K562 (cell line): ENCODE data around the gene CPE. TPM values are rescaled to one million over a fixed set of nuclear protein-coding genes. Genes with fewer than 3 reads are reported as not detected.

Experiments
- ATAC-seq: fragments of 200-7000 bp; cut with Tn5 transposase; 3 replicates; pipeline ENCODE4 v1.9.1; 2020; ENCODE audit warnings: moderate library complexity
- BruUV-seq: library from RNA; stranded (reverse); fragments of 400-500 nt; replicated peaks from 2 replicates; lab custom pipeline; 2021; lab: Mats Ljungman, UMichigan
- CTCF ChIA-PET: fragments of 300-600 bp; formaldehyde crosslinking; extraction: SDS; loops from one replicate; lab custom pipeline; 2021; ENCODE audit warnings: low intra/inter-chr PET ratio; lab: Yijun Ruan, JAX
- POLR2A ChIA-PET: fragments of 300-600, 350-650 bp; sonication (Branson Sonifier 250); formaldehyde crosslinking; extraction: SDS; loops from one replicate; lab custom pipeline; 2021; ENCODE audit warnings: antibody characterized with exemption, inconsistent platforms; lab: Yijun Ruan, JAX
- DNase-seq, 4 experiments: peaks; one replicate each; pipeline versions ENCODE4 v3.0.0 to v3.0.0-alpha.2; 2011 to 2018; ENCODE audit warnings: low spot score in 3 of 4, mixed read lengths in 3 of 4; ENCODE audit errors: extremely low read depth in 1 of 4
- FAIRE-seq: peaks from 2 replicates; lab custom pipeline; 2011; peaks lifted over from hg19 to GRCh38; lab: Jason Lieb, UNC
- H2AFZ ChIP-seq: 2 replicates; pipeline ENCODE4 v1.6.0; 2011; ENCODE audit warnings: low read depth, low read length, control low read depth, inconsistent platforms
- H3K27ac ChIP-seq: fragments of 200-600 bp; 3 replicates; pipeline ENCODE4 v1.8.0; 2011; ENCODE audit warnings: low read depth, mild to moderate bottlenecking, control low read depth, inconsistent platforms, low read length, moderate library complexity, mixed read lengths; ENCODE audit errors: extremely low read depth
- H3K27me3 ChIP-seq, 2 experiments: fragments of 300-600 bp in 1 of 2; 2 replicates in 1 of 2; 3 replicates in 1 of 2; pipeline versions ENCODE4 v1.6.0 to v1.8.0; 2011; ENCODE audit warnings: inconsistent platforms in 2 of 2, low read length in 2 of 2, mild to moderate bottlenecking in 1 of 2, mixed read lengths in 1 of 2, moderate library complexity in 1 of 2; ENCODE audit not compliant: control insufficient read depth in 2 of 2, insufficient read depth in 2 of 2
- H3K36me3 ChIP-seq: fragments of 300-600 bp; 3 replicates; pipeline ENCODE4 v1.8.0; 2011; ENCODE audit warnings: mild to moderate bottlenecking, low read length, inconsistent platforms; ENCODE audit not compliant: control insufficient read depth, insufficient read depth
- H3K4me1 ChIP-seq, 2 experiments: fragments of 200-600 bp in 1 of 2; replicated peaks in 1 of 2; 2 replicates in 1 of 2; 3 replicates in 1 of 2; pipeline versions ENCODE4 v1.5.1 to v1.8.0; 2011; ENCODE audit warnings: inconsistent platforms in 2 of 2, low read length in 2 of 2, mild to moderate bottlenecking in 1 of 2, mixed read lengths in 1 of 2, moderate library complexity in 1 of 2; ENCODE audit not compliant: control insufficient read depth in 2 of 2, insufficient read depth in 2 of 2
- H3K4me2 ChIP-seq: 2 replicates; pipeline ENCODE4 v1.6.1; 2011; ENCODE audit warnings: low read length, control low read depth, inconsistent platforms, mixed read lengths; ENCODE audit not compliant: insufficient read depth
- H3K4me3 ChIP-seq: fragments of 200-600 bp; sonication (generic), shearing (Covaris generic); 2 replicates; pipeline ENCODE4 v1.5.1; 2016; ENCODE audit warnings: control low read depth, inconsistent platforms
- H3K79me2 ChIP-seq: fragments of 200-600 bp; 3 replicates; pipeline ENCODE4 v1.8.0; 2011; ENCODE audit warnings: low read length, inconsistent platforms; ENCODE audit not compliant: control insufficient read depth, insufficient read depth
- H3K9ac ChIP-seq, 2 experiments: 2 replicates each; pipeline versions ENCODE4 v1.6.0 to v1.6.1; 2011; ENCODE audit warnings: low read depth in 2 of 2, low read length in 2 of 2, control low read depth in 1 of 2, inconsistent platforms in 1 of 2, mild to moderate bottlenecking in 1 of 2, mixed read lengths in 1 of 2; ENCODE audit not compliant: insufficient read depth in 1 of 2
- H3K9me1 ChIP-seq: one replicate; pipeline ENCODE4 v1.6.0; 2011; ENCODE audit warnings: inconsistent platforms, mild to moderate bottlenecking, low read length, moderate library complexity; ENCODE audit not compliant: control insufficient read depth, insufficient read depth
- H3K9me3 ChIP-seq: replicated peaks from 2 replicates; pipeline ENCODE4 v1.5.1; 2011; ENCODE audit warnings: low read depth, low read length, inconsistent platforms; ENCODE audit not compliant: control insufficient read depth, insufficient read depth
- H4K20me1 ChIP-seq: replicated peaks from 2 replicates; pipeline ENCODE4 v1.6.1; 2011; ENCODE audit warnings: low read length, inconsistent platforms, mixed read lengths; ENCODE audit not compliant: control insufficient read depth, insufficient read depth
- BRD9 ChIP-seq: fragments of 450-650 bp; IDR thresholded peaks from 2 replicates; pipeline ENCODE4 v1.6.1; 2018; ENCODE audit warnings: low read depth; ENCODE audit not compliant: partially characterized antibody
- ERF ChIP-seq: fragments of 450-650 bp; formaldehyde crosslinking; IDR thresholded peaks from 2 replicates; pipeline ENCODE4 v1.4.0; 2020; ENCODE audit warnings: mild to moderate bottlenecking, mixed read lengths
- FOXO4 ChIP-seq: fragments of 450-650 bp; formaldehyde crosslinking; IDR thresholded peaks from 2 replicates; pipeline ENCODE4 v1.4.0; 2020; ENCODE audit warnings: mild to moderate bottlenecking, moderate library complexity
- FOXP1 ChIP-seq: sonication (generic); formaldehyde crosslinking; IDR thresholded peaks from 2 replicates; pipeline ENCODE4 v1.8.0; 2022; ENCODE audit warnings: mild to moderate bottlenecking, missing genetic modification reagents
- GATAD2A ChIP-seq: fragments of 450-650 bp; IDR thresholded peaks from 2 replicates; pipeline ENCODE4 v1.6.1; 2017
- KLF10 ChIP-seq: fragments of 250-450 bp; sonication (Bioruptor Pico); IDR thresholded peaks from 2 replicates; pipeline ENCODE4 v1.6.1; 2021; ENCODE audit warnings: matching md5 sums
- MTA3 ChIP-seq: fragments of 450-650 bp; formaldehyde crosslinking; IDR thresholded peaks from 2 replicates; pipeline ENCODE4 v1.6.1; 2017; ENCODE audit warnings: mild to moderate bottlenecking, borderline replicate concordance
- PHF21A ChIP-seq: fragments of 450-650 bp; IDR thresholded peaks from 2 replicates; pipeline ENCODE4 v1.6.1; 2017; ENCODE audit warnings: low read depth, borderline replicate concordance
- RBFOX2 ChIP-seq: fragments of 200-400 bp; formaldehyde crosslinking; IDR thresholded peaks from 2 replicates; pipeline ENCODE4 v1.6.1; 2017; ENCODE audit warnings: low read depth, mild to moderate bottlenecking, low read length, moderate library complexity
- RFX7 ChIP-seq: fragments of 250-450 bp; sonication (Bioruptor Pico); IDR thresholded peaks from 2 replicates; pipeline ENCODE4 v1.5.1; 2021; ENCODE audit warnings: mild to moderate bottlenecking
- RUNX1 ChIP-seq: sonication (generic); IDR thresholded peaks from 2 replicates; pipeline ENCODE4 v1.6.1; 2016; ENCODE audit warnings: antibody characterized with exemption, low read depth
- ZC3H4 ChIP-seq: sonication (generic); formaldehyde crosslinking; IDR thresholded peaks from 2 replicates; pipeline ENCODE4 v1.9.0; 2021; ENCODE audit warnings: missing genetic modification reagents, borderline replicate concordance
- ZNF316 ChIP-seq: fragments of 450-650 bp; IDR thresholded peaks from 2 replicates; pipeline ENCODE4 v1.6.1; 2016
- ZNF398 ChIP-seq: fragments of 250-450 bp; sonication (Bioruptor Pico); IDR thresholded peaks from 2 replicates; pipeline ENCODE4 v1.8.0; 2021; ENCODE audit warnings: moderate library complexity, mild to moderate bottlenecking, inconsistent platforms
- ZNF561 ChIP-seq: fragments of 450-650 bp; formaldehyde crosslinking; conservative IDR thresholded peaks from 2 replicates; pipeline ENCODE4 v1.4.0; 2020; ENCODE audit warnings: mild to moderate bottlenecking, moderate library complexity
- ZNF586 ChIP-seq: fragments of 450-650 bp; formaldehyde crosslinking; conservative IDR thresholded peaks from 2 replicates; pipeline ENCODE4 v1.4.0; 2020; ENCODE audit warnings: mild to moderate bottlenecking, moderate library complexity
- ZNF592 ChIP-seq: fragments of 450-650 bp; IDR thresholded peaks from 2 replicates; pipeline ENCODE4 v1.6.1; 2017; ENCODE audit warnings: antibody characterized with exemption, mild to moderate bottlenecking
- ZNF695 ChIP-seq: fragments of 450-650 bp; formaldehyde crosslinking; IDR thresholded peaks from 2 replicates; pipeline ENCODE4 v1.4.0; 2020; ENCODE audit warnings: mild to moderate bottlenecking, moderate library complexity
- WGBS: fragments of 100-300 bp; shearing (Covaris generic); methylation state at CpG from one replicate; pipeline ENCODE4 v1.1.6; 2016; ENCODE audit warnings: low coverage, mixed read lengths; ENCODE audit not compliant: insufficient coverage; ENCODE audit errors: missing lambda C conversion rate; 5-methylcytosine and 5-hydroxymethylcytosine counted together
- in situ Hi-C: fragments of 300-500 bp; cut with MboI; formaldehyde crosslinking; loops from 4 replicates; pipeline ENCODE4 v1.15.0; 2018; ENCODE audit warnings: inconsistent platforms, mixed read lengths
- intact Hi-C: fragments of 100-400 bp; cut with micrococcal nuclease; formaldehyde crosslinking; loops from 2 replicates; pipeline ENCODE4 v1.14.2; 2022
- polyA plus RNA-seq, 8 experiments: library from polyadenylated mRNA; depleted of rRNA in 4 of 8; stranded (reverse) in 5 of 8; unstranded in 3 of 8; fragments of >200 nt; fragmentation: Nextera tagmentation in 2 of 8; fragmentation: Illumina TruSeq in 1 of 8; extraction: Ambion mirVana in 2 of 8; extraction: Trizol in 1 of 8; gene quantifications; 2 replicates each; pipeline versions ENCODE4 v1.2.1 to v1.2.3, GENCODE V29; 2011 to 2014; ENCODE audit warnings: inconsistent platforms in 1 of 8, missing spikeins in 1 of 8
- total RNA-seq, 7 experiments: library from RNA; depleted of rRNA in 6 of 7; stranded (reverse); fragments of >200 nt in 6 of 7; fragmentation: Illumina TruSeq in 2 of 7; extraction: Trizol in 2 of 7; gene quantifications; 2 replicates each; pipeline versions ENCODE4 v1.2.1 to v1.2.3, GENCODE V29; 2011 to 2021; ENCODE audit warnings: low replicate concordance in 1 of 7

CPE gene
- total and polyA plus RNA-seq, 9 of the 15 experiments (the other 6 are each of a cell fraction or from before 2014, with no cell fraction given) = 0.04 to 0.16 (median 0.06) TPM; not detected in 4

- Histone ChIP-seq H2AFZ (peak overlapping the region; percentile 27; the same call in 1 of the 2 replicates), H3K9ac (no peak overlapping the region), H3K27ac (no peak overlapping the region), H3K4me3 (no peak overlapping the region), H3K4me1 (no peaks in the 10 kb centered on the region), H3K9me1 (no peaks in the 10 kb centered on the region), H3K36me3 (no peaks in the 10 kb centered on the region), H3K4me2 (no peak overlapping the region), H3K79me2 (no peaks in the 10 kb centered on the region), H3K27me3 (peaks cover 0 to 4% of the 10 kb centered on the region in 2 experiments; a peak in 3 of 5 replicates), H3K9me3 (no peaks in the 10 kb centered on the region), H4K20me1 (no peaks in the 10 kb centered on the region)
- 7% methylated on average over 9 of the region's 9 CpGs for WGBS
- CTCF ChIA-PET = no interaction called here
- ATAC-seq (peak; percentile 89), DNase-seq (peak; percentile 17 to 50 (median 30)), FAIRE-seq (peak; percentile 19)
- POLR2A ChIA-PET = interaction anchor here (1.4 kb wide), 1 partner anchor 11 kb away, joined by 5 read pairs; no protein-coding TSS in a partner anchor
- in situ Hi-C loops = no loop called here
- BruUV-seq = no TSS peak
- intact Hi-C loops = loop anchor here (5.0 kb wide), 1 partner anchor 270 kb away; no protein-coding TSS in a partner anchor
- TF ChIP-seq FOXO4 (CRISPR knock-in tag) = no peak
- TF ChIP-seq GATAD2A = no peak
- TF ChIP-seq ERF (CRISPR knock-in tag) = no peak
- no peak for TF ChIP-seq ZNF586 (CRISPR knock-in tag)
- TF ChIP-seq ZNF398 (CRISPR knock-in tag) = no peak
- no peak for TF ChIP-seq KLF10
- TF ChIP-seq PHF21A = no peak
- no peak for TF ChIP-seq BRD9
- no peak for TF ChIP-seq ZC3H4 (CRISPR knock-in tag)
- TF ChIP-seq ZNF592 = no peak
- no peak for TF ChIP-seq RUNX1
- no peak for TF ChIP-seq ZNF561
- TF ChIP-seq ZNF316 = peak; percentile 41; the same call in 1 of the 2 replicates
- no peak for TF ChIP-seq RFX7 (CRISPR knock-in tag)
- TF ChIP-seq ZNF695 (CRISPR knock-in tag) = no peak
- TF ChIP-seq MTA3 = no peak
- TF ChIP-seq FOXP1 (CRISPR knock-in tag) = no peak
- TF ChIP-seq RBFOX2 = no peak
Observed at GRCh38 chr4:165402375-165402774, 23.6 kb downstream of the CPE start.
